ENCODE measurements around the gene PRDM13.

- TF ChIP-seq, protein P1, sequence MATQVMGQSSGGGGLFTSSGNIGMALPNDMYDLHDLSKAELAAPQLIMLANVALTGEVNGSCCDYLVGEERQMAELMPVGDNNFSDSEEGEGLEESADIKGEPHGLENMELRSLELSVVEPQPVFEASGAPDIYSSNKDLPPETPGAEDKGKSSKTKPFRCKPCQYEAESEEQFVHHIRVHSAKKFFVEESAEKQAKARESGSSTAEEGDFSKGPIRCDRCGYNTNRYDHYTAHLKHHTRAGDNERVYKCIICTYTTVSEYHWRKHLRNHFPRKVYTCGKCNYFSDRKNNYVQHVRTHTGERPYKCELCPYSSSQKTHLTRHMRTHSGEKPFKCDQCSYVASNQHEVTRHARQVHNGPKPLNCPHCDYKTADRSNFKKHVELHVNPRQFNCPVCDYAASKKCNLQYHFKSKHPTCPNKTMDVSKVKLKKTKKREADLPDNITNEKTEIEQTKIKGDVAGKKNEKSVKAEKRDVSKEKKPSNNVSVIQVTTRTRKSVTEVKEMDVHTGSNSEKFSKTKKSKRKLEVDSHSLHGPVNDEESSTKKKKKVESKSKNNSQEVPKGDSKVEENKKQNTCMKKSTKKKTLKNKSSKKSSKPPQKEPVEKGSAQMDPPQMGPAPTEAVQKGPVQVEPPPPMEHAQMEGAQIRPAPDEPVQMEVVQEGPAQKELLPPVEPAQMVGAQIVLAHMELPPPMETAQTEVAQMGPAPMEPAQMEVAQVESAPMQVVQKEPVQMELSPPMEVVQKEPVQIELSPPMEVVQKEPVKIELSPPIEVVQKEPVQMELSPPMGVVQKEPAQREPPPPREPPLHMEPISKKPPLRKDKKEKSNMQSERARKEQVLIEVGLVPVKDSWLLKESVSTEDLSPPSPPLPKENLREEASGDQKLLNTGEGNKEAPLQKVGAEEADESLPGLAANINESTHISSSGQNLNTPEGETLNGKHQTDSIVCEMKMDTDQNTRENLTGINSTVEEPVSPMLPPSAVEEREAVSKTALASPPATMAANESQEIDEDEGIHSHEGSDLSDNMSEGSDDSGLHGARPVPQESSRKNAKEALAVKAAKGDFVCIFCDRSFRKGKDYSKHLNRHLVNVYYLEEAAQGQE (IDR thresholded peaks at IDR 0.05), result no peak
- TF ChIP-seq POLR2A (IDR thresholded peaks at IDR 0.05; ENCODE audit: low read length), result no peak
- no peak for TF ChIP-seq RARB (CRISPR knock-in tag; IDR thresholded peaks at IDR 0.05)
- TF ChIP-seq, protein P2, sequence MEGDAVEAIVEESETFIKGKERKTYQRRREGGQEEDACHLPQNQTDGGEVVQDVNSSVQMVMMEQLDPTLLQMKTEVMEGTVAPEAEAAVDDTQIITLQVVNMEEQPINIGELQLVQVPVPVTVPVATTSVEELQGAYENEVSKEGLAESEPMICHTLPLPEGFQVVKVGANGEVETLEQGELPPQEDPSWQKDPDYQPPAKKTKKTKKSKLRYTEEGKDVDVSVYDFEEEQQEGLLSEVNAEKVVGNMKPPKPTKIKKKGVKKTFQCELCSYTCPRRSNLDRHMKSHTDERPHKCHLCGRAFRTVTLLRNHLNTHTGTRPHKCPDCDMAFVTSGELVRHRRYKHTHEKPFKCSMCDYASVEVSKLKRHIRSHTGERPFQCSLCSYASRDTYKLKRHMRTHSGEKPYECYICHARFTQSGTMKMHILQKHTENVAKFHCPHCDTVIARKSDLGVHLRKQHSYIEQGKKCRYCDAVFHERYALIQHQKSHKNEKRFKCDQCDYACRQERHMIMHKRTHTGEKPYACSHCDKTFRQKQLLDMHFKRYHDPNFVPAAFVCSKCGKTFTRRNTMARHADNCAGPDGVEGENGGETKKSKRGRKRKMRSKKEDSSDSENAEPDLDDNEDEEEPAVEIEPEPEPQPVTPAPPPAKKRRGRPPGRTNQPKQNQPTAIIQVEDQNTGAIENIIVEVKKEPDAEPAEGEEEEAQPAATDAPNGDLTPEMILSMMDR (IDR thresholded peaks at IDR 0.05), result no peak
- TF ChIP-seq ZNF302 (CRISPR knock-in tag; IDR thresholded peaks at IDR 0.05), result no peak
- TF ChIP-seq ZSCAN20 (CRISPR knock-in tag; IDR thresholded peaks at IDR 0.05), result no peak
- TF ChIP-seq SMC3 (IDR thresholded peaks at IDR 0.05), result no peak
- no peak for TF ChIP-seq MAFK (IDR thresholded peaks at IDR 0.05; ENCODE audit: partially characterized antibody)
- no peak for TF ChIP-seq JUN (IDR thresholded peaks at IDR 0.05)
- TF ChIP-seq E2F6 (IDR thresholded peaks at IDR 0.05; ENCODE audit: borderline replicate concordance, low read depth), result no peak
Measured at GRCh38 chr6:99591673-99592364, 14.8 kb upstream of the PRDM13 start.

Data from A549 (cell line).